Fibroblast of villous mesenchyme (primary cell): ENCODE measurements around the gene P2RX4. TPM values are rescaled to one million over a fixed set of nuclear protein-coding genes. Genes with fewer than 3 reads are reported as not detected.
A peak's percentile ranks its signal among the peaks of the same experiment; 100 is the strongest.
"Not testable (repeated sequence)": the region's sequence is repeated elsewhere in the genome, so short reads cannot be mapped to it uniquely, and the experiment has no call there.

Experiments
- DNase-seq: peaks from one replicate; pipeline ENCODE4 v3.0.0-alpha.2; 2010; ENCODE audit warnings: low read depth
- H3K4me3 ChIP-seq: 2 replicates; pipeline ENCODE4 v1.5.1; 2011; ENCODE audit warnings: low read depth, mild to moderate bottlenecking, low read length
- CTCF ChIP-seq: IDR thresholded peaks from 2 replicates; pipeline ENCODE4 v1.5.1; 2012; ENCODE audit warnings: low read depth, mild to moderate bottlenecking, low read length; ENCODE audit not compliant: insufficient read depth
- total RNA-seq: library from RNA; depleted of rRNA; stranded (reverse); fragments of >200 nt; gene quantifications from 2 replicates; pipeline ENCODE4 v1.2.3, GENCODE V29; 2012

P2RX4 gene
- total RNA-seq, 1 donor = 15.1 TPM

DNA sequence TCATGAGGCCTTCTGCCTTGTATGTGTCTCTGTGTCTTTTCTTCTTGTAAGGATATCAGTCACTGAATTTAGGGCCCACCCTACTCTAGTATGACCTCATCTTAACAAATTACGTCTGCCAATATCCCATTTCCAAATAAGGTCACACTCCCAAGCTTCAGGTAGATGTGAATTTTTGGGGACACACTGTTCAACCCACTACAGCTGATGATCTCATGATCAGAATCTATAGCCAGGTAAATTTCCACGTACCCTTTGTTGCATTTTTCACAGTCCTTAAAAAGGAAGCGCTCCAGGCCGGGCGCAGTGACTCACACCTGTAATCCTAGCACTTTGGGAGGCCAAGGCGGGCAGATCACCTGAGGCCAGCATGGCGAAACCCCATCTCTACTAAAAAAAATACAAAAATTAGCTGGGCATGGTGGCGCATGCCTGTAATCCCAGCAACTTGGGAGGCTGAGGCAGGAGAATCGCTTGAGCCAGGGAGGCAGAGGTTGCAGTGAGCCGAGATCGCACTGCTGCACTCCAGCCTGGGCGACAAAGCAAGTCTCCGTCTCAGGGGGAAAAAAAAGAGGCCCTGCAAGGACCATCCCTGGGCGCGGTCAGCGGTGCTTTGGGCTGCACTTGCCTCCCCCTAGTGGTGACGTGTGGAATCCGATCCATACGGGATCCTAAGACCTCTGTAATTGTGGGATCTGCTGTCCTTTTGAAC is 20.1 kb downstream of the P2RX4 start:
- peak; percentile 79 for DNase-seq
- not testable (repeated sequence) for H3K4me3 ChIP-seq
- TF ChIP-seq CTCF = peak; percentile 89

DNA sequence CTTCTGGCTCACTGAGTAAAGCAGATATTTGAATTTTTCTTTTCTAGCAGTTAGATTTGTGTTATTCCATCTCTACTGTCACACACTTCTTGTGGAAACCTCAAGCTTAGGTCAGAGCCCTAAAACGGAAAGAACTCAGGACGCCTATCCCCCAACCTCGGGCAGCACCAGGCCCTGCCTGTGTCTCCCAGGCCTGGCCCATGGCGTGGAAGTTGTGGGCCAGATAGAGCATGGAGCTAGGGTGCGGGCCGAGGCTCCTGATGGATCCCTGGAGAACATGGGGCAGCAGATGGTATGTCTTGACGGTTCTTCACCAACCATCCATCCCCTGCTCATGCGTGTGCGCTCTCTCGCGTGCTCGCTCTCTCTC is 20.6 kb downstream of the P2RX4 start:
- no peak overlapping the region for H3K4me3 ChIP-seq
- TF ChIP-seq CTCF = no peak
- no peak for DNase-seq

GRCh38 chr12:121232163-121232562 is 22.2 kb downstream of the P2RX4 start:
- TF ChIP-seq CTCF = no peak
- no peak overlapping the region for H3K4me3 ChIP-seq
- DNase-seq = no peak

DNA sequence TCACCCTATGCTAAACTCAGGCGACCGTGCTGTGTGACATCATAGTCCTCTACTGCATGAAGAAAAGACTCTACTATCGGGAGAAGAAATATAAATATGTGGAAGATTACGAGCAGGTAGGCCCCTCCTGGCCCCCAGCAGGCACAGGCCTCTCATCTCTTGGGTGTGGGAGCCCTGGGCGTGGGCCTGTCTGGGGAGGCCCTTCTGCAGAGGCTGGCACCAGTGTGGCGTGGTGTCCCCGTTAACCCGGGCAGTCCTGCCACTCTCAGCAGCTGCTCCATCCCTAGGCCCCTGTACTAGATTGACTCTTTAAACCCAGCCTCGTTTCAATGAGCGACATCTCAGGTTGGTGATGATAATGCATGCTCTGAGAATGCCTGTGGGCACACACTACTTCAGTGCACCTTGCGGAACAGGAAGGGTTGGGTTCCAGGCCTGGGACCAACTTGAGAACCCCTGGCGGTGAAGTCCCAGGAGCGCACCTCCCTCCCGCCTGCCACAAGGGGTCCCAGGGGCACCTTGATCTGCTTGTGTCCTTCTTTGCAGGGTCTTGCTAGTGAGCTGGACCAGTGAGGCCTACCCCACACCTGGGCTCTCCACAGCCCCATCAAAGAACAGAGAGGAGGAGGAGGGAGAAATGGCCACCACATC is 23.2 kb downstream of the P2RX4 start:
- TF ChIP-seq CTCF = no peak
- DNase-seq = no peak
- H3K4me3 ChIP-seq = no peak overlapping the region

DNA sequence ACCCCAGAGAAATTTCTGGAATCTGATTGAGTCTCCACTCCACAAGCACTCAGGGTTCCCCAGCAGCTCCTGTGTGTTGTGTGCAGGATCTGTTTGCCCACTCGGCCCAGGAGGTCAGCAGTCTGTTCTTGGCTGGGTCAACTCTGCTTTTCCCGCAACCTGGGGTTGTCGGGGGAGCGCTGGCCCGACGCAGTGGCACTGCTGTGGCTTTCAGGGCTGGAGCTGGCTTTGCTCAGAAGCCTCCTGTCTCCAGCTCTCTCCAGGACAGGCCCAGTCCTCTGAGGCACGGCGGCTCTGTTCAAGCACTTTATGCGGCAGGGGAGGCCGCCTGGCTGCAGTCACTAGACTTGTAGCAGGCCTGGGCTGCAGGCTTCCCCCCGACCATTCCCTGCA is 23.7 kb downstream of the P2RX4 start:
- TF ChIP-seq CTCF = no peak
- DNase-seq = no peak
- no peak overlapping the region for H3K4me3 ChIP-seq

DNA sequence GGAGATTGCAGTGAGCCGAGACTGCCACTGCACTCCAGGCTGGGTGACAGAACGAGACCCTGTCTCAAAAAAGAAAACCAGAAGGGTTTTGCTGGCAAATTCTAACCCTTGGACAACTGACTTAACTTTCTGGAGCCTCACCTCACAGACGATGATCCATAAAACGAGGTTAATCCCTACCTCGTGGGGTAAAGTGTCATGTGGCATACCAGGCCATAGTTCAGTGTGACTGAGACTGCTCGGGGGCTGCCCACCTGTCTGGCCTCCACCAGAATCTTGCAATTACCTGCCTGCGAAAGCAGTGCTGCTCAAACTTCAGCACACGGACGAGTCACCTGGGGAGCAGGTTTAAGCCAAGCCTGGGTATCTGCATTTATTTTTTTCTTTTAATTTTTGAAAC is 26.8 kb downstream of the P2RX4 start:
- H3K4me3 ChIP-seq = no peak overlapping the region
- no peak for DNase-seq
- no peak for TF ChIP-seq CTCF
